Neural cell (in vitro differentiated cells): ENCODE data around the gene FAM53B.

Experiments used
- CTCF ChIP-seq: fragments of 450-650 bp; IDR thresholded peaks from 2 replicates; pipeline ENCODE4 v1.5.1; 2014; ENCODE audit warnings: antibody characterized with exemption, mild to moderate bottlenecking, moderate library complexity; ENCODE audit not compliant: poor library complexity, severe bottlenecking
- EP300 ChIP-seq: fragments of 450-650 bp; conservative IDR thresholded peaks from 2 replicates; pipeline ENCODE4 v1.6.1; 2014; ENCODE audit warnings: antibody characterized with exemption, mild to moderate bottlenecking, moderate library complexity; ENCODE audit not compliant: poor library complexity, severe bottlenecking
- EZH2 ChIP-seq: fragments of 200-600, 300-800 bp; shearing (Covaris generic), sonication (generic); IDR thresholded peaks from 2 replicates; pipeline ENCODE4 v1.6.1; 2014; ENCODE audit warnings: antibody characterized with exemption, low read length, borderline replicate concordance, mild to moderate bottlenecking; ENCODE audit not compliant: insufficient read depth, poor library complexity, severe bottlenecking
- MXI1 ChIP-seq: fragments of 450-650 bp; conservative IDR thresholded peaks from 2 replicates; pipeline ENCODE4 v1.6.1; 2014; ENCODE audit warnings: antibody characterized with exemption, mild to moderate bottlenecking; ENCODE audit not compliant: poor library complexity, severe bottlenecking
- POLR2AphosphoS5 ChIP-seq: IDR thresholded peaks from 2 replicates; pipeline ENCODE4 v1.6.1; 2012
- RAD21 ChIP-seq: fragments of 450-650 bp; conservative IDR thresholded peaks from 2 replicates; pipeline ENCODE4 v1.6.1; 2014; ENCODE audit warnings: antibody characterized with exemption, mild to moderate bottlenecking, moderate library complexity
- SMC3 ChIP-seq: fragments of 450-650 bp; conservative IDR thresholded peaks from 2 replicates; pipeline ENCODE4 v1.6.1; 2014; ENCODE audit warnings: antibody characterized with exemption, mild to moderate bottlenecking, moderate library complexity; ENCODE audit not compliant: poor library complexity

- TF ChIP-seq MXI1 (no peak), SMC3 (no peak), EP300 (no peak), RAD21 (no peak), CTCF (no peak), POLR2AphosphoS5 (no peak), EZH2 (no peak)
Measured at GRCh38 chr10:124577651-124578050, 166.5 kb downstream of the FAM53B start.
